Fibroblast of lung (primary cell): Measurements from ENCODE around the gene PAPPA.

Experiments
- CTCF ChIP-seq, 2 donors: IDR thresholded peaks in 1 of 2; conservative IDR thresholded peaks in 1 of 2; 1 replicate in 1 of 2; 2 replicates in 1 of 2; pipeline ENCODE4 v1.5.1; 2011 to 2012; ENCODE audit warnings: low read length in 2 of 2, control low read depth in 1 of 2, inconsistent platforms in 1 of 2, low read depth in 1 of 2, mild to moderate bottlenecking in 1 of 2
- EZH2 ChIP-seq: IDR thresholded peaks from 2 replicates; pipeline ENCODE4 v1.5.1; 2012; ENCODE audit warnings: low read length, control low read depth, mild to moderate bottlenecking; ENCODE audit errors: missing control alignments

- TF ChIP-seq CTCF (conservative IDR thresholded peaks at IDR 0.05 in 1 of 2, IDR thresholded peaks at IDR 0.05 in 1 of 2; ENCODE audit: low read depth in 1 of 2, low read length in 2 of 2) = no peak
- TF ChIP-seq EZH2 = no peak
Observed at GRCh38 chr9:116432051-116432450, 278.5 kb downstream of the PAPPA start.
